DOHH2 (cell line): Measurements from ENCODE around the gene STT3A.

Experiments
- CTCF ChIP-seq: fragments of 200-600 bp; sonication (generic); IDR thresholded peaks from one replicate; pipeline ENCODE4 v1.5.1; 2014; ENCODE audit warnings: antibody characterized with exemption, mild to moderate bottlenecking, low read depth, low read length; ENCODE audit not compliant: poor library complexity, severe bottlenecking
- EZH2phosphoT487 ChIP-seq: fragments of 200-600 bp; sonication (generic); IDR thresholded peaks from 2 replicates; pipeline ENCODE4 v1.6.1; 2017; ENCODE audit warnings: borderline replicate concordance, mild to moderate bottlenecking, antibody characterized with exemption, low read length, moderate library complexity, mixed read lengths

GRCh38 chr11:125552927-125553326 lies 39.7 kb upstream of the STT3A start:
- TF ChIP-seq CTCF, result no peak
- TF ChIP-seq EZH2phosphoT487, result no peak
